ENCODE measurements around the gene RAP1A.

The RAP1A gene

DNA sequence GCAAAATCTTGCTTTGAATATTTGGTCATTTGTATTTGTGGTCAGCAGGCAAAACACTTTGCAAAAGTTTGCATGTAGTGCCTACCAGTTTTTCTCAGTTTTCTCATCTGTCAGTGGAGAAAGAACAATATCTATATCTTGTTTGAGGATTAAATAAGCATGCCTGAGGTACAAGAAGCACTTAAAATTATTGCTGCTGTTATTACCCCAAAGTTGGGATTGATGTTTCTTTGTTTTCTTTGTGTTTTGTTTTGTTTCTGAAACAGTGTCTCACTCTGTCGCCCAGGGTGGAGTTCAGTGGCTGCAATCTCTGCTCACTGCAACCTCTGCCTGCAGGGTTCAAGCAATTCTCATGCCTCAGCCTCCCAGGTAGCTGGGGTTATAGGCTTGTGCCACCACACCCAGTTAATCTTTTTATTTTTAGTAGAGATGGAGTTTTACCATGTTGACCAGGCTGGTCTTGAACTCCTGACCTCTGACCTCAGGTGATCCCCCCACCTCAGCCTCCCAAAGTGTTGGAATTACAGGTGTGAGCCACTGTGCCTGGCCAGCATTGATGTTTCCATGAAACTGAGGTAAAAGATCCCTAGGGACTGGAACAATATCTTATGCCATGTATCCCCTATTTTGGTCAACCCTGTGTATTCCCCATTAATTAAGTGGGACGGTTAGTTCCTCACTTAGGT, 15.9 kb downstream of the RAP1A start:
- no peak overlapping the region for H3K4me3 Mint-ChIP-seq
- no peaks in the 10 kb centered on the region for H3K4me1 Mint-ChIP-seq
- TF ChIP-seq, protein P1, sequence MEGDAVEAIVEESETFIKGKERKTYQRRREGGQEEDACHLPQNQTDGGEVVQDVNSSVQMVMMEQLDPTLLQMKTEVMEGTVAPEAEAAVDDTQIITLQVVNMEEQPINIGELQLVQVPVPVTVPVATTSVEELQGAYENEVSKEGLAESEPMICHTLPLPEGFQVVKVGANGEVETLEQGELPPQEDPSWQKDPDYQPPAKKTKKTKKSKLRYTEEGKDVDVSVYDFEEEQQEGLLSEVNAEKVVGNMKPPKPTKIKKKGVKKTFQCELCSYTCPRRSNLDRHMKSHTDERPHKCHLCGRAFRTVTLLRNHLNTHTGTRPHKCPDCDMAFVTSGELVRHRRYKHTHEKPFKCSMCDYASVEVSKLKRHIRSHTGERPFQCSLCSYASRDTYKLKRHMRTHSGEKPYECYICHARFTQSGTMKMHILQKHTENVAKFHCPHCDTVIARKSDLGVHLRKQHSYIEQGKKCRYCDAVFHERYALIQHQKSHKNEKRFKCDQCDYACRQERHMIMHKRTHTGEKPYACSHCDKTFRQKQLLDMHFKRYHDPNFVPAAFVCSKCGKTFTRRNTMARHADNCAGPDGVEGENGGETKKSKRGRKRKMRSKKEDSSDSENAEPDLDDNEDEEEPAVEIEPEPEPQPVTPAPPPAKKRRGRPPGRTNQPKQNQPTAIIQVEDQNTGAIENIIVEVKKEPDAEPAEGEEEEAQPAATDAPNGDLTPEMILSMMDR (IDR thresholded peaks at IDR 0.05; ENCODE audit: unreplicated experiment in 3 of 3): no peak

DNA sequence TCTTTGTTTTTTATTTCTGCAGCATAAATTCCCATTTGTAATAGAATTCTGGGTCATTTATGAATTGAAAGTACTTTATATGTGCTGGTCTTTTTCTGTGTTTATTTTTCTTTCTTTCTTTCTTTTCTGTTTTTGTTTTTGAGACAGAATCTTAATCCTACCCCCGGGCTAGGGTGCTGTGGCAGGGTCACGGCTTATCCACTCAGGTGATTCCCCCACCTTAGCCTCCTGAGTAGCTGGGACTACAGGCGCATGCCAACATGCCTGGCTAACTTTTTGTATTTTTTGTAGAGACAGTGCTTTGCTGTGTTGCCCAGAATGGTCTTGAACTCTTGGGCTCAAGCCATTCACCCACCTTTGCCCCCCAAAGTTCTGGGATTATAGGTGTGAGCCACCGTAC, 18.7 kb downstream of the RAP1A start:
- TF ChIP-seq, protein P1 (IDR thresholded peaks at IDR 0.05; ENCODE audit: unreplicated experiment in 3 of 3): no peak
- Mint-ChIP-seq H3K9me3 (peaks cover 1% of the 10 kb centered on the region), H3K36me3 (ENCODE audit: low read depth) (peaks cover 10% of the 10 kb centered on the region), H3K4me1 (no peaks in the 10 kb centered on the region), H3K27me3 (ENCODE audit: low read depth) (no peaks in the 10 kb centered on the region), H3K27ac (peak overlapping the region in 1 of 3 experiments; percentile 3), H3K4me3 (no peak overlapping the region)

More for the DNA sequence above, 15.9 kb downstream of the RAP1A start:
- Mint-ChIP-seq H3K27me3 (ENCODE audit: low read depth) (no peaks in the 10 kb centered on the region), H3K9me3 (no peaks in the 10 kb centered on the region), H3K36me3 (ENCODE audit: low read depth) (peaks cover 7% of the 10 kb centered on the region), H3K27ac (no peak overlapping the region)

DNA sequence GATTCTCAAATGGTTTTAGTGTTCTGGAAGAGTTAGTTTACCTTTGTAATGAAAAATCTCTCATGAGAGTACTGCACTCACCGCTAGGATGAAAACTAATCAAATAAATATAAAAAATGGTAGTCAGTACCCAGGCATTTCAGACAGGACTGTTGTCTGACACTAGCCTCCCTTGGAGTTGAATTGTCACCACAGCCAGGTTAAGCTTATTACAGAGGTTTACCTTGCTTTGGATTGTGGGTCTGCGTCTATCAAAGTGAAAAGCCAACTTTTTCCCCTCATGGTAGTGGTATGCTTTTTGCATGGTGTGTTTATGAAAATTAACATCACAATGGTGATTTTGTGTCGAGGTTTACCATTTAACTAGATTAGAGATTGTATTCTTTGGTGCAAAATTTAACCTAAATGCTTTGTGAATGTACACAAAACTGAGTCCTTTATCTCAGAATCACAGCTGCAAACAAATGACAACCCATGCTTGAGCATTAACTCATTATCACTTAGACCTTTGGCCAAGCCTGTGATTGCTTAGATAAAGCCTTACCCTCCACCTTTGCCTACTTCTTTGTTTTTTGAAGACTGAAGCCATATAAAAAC, 20.1 kb downstream of the RAP1A start:
- no peaks in the 10 kb centered on the region for H3K4me1 Mint-ChIP-seq
- H3K4me3 Mint-ChIP-seq: no peak overlapping the region
- H3K9me3 Mint-ChIP-seq: peaks cover 8% of the 10 kb centered on the region
- TF ChIP-seq, protein P1 (IDR thresholded peaks at IDR 0.05; ENCODE audit: unreplicated experiment in 3 of 3): no peak
- peaks cover 23% of the 10 kb centered on the region for H3K36me3 Mint-ChIP-seq (ENCODE audit: low read depth)
- no peaks in the 10 kb centered on the region for H3K27me3 Mint-ChIP-seq (ENCODE audit: low read depth)
- no peak overlapping the region for H3K27ac Mint-ChIP-seq

DNA sequence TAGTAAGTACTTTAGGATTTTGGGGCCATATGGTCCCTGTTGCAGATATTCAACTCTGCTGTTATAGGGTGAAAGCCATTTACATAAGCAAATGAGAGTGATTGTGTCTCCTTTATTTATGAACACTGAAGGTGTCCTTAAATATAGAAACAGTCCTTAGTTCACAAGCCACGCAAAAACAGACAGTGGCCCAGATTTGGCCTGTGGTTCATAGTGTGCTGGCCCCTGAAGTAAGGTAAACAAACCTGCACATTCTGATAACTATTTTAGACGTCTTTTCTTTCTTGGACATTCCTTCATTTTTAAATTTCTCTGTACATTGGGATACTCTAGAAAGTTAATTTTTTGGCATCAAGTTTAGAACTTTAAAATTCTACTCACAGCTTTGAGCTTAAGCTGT, 23.5 kb downstream of the RAP1A start:
- H3K4me3 Mint-ChIP-seq: no peak overlapping the region
- TF ChIP-seq, protein P1 (IDR thresholded peaks at IDR 0.05; ENCODE audit: unreplicated experiment in 3 of 3): no peak
- peaks cover 19% of the 10 kb centered on the region for H3K9me3 Mint-ChIP-seq
- H3K27me3 Mint-ChIP-seq (ENCODE audit: low read depth): no peaks in the 10 kb centered on the region
- no peak overlapping the region for H3K27ac Mint-ChIP-seq
- H3K4me1 Mint-ChIP-seq: no peaks in the 10 kb centered on the region
- peaks cover 47% of the 10 kb centered on the region for H3K36me3 Mint-ChIP-seq (ENCODE audit: low read depth)

DNA sequence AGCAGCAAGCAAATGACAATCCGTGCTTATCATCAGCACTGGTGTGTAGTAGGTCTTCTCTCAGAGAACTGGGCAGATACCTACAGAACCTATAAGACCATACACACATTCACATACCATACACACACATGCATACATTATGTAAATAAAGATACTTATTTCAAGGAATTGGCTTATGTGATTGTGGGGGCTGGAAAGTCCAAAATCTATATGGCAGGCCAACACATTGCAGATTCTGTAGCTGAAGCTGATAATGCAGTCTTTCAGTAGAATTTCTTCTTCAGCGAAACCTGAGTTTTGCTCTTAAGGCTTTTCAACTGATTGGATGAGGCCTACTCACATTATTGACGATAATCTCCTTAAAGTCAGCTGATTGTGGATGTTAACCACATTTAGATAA, 24.1 kb downstream of the RAP1A start:
- TF ChIP-seq, protein P1 (IDR thresholded peaks at IDR 0.05; ENCODE audit: unreplicated experiment in 3 of 3): no peak
- H3K4me1 Mint-ChIP-seq: no peaks in the 10 kb centered on the region
- no peak overlapping the region for H3K4me3 Mint-ChIP-seq
- H3K9me3 Mint-ChIP-seq: peaks cover 19% of the 10 kb centered on the region
- H3K27ac Mint-ChIP-seq: no peak overlapping the region
- no peaks in the 10 kb centered on the region for H3K27me3 Mint-ChIP-seq (ENCODE audit: low read depth)
- peaks cover 53% of the 10 kb centered on the region for H3K36me3 Mint-ChIP-seq (ENCODE audit: low read depth)

DNA sequence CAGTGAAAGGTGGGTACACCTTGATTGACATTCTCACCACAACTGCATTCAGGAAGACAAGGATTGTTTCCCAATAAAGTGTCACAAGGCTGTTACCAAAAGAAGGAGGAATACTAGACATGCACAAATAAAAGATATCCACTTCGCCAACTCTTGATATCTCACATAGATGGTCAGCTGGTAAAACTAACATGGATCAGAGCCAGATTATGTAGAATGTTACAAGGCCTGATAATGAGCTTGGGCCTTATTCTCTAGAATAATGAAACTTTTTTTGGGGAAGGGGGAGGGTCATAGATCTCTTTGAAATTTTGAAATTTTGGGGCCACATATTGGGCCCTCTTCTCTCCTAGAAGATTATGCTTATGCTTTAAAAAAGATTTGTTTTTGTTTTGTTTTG, 24.9 kb downstream of the RAP1A start:
- H3K27me3 Mint-ChIP-seq (ENCODE audit: low read depth): no peaks in the 10 kb centered on the region
- H3K9me3 Mint-ChIP-seq: peaks cover 19% of the 10 kb centered on the region
- TF ChIP-seq, protein P1 (IDR thresholded peaks at IDR 0.05; ENCODE audit: unreplicated experiment in 3 of 3): no peak
- no peak overlapping the region for H3K27ac Mint-ChIP-seq
- peaks cover 58% of the 10 kb centered on the region for H3K36me3 Mint-ChIP-seq (ENCODE audit: low read depth)
- no peak overlapping the region for H3K4me3 Mint-ChIP-seq
- H3K4me1 Mint-ChIP-seq: no peaks in the 10 kb centered on the region
